Skeletal muscle satellite cell (primary cell): ENCODE data around the gene RSAD2.

Experiments
- H3K27me3 ChIP-seq: 2 replicates; pipeline ENCODE4 v1.7.0; 2013; ENCODE audit warnings: low read length; ENCODE audit not compliant: control insufficient read depth, insufficient read depth
- H3K36me3 ChIP-seq: 2 replicates; pipeline ENCODE4 v1.7.0; 2013; ENCODE audit warnings: mild to moderate bottlenecking, control low read depth, low read length; ENCODE audit not compliant: insufficient read depth
- H3K4me1 ChIP-seq: 2 replicates; pipeline ENCODE4 v1.7.0; 2013; ENCODE audit warnings: low read length; ENCODE audit not compliant: control insufficient read depth, insufficient read depth
- H3K4me2 ChIP-seq: 2 replicates; pipeline ENCODE4 v1.7.0; 2013; ENCODE audit warnings: mild to moderate bottlenecking, low read length
- H3K4me3 ChIP-seq: 2 replicates; pipeline ENCODE4 v1.7.0; 2013; ENCODE audit warnings: low read length
- H3K9ac ChIP-seq: 2 replicates; pipeline ENCODE4 v1.7.0; 2013; ENCODE audit warnings: mild to moderate bottlenecking, low read depth, low read length, moderate library complexity
- H3K9me3 ChIP-seq: replicated peaks from 2 replicates; pipeline ENCODE4 v1.7.0; 2013; ENCODE audit warnings: mild to moderate bottlenecking, control low read depth, low read length

RSAD2 gene

GRCh38 chr2:6909431-6910385 is 32.1 kb downstream of the RSAD2 start:
- H3K4me3 ChIP-seq: no peak overlapping the region
- H3K36me3 ChIP-seq: no peaks in the 10 kb centered on the region
- no peak overlapping the region for H3K4me2 ChIP-seq
- no peak overlapping the region for H3K9ac ChIP-seq
- peaks cover 48% of the 10 kb centered on the region for H3K27me3 ChIP-seq
- no peaks in the 10 kb centered on the region for H3K4me1 ChIP-seq
- no peaks in the 10 kb centered on the region for H3K9me3 ChIP-seq

- Histone ChIP-seq H3K4me1 (no peaks in the 10 kb centered on the region), H3K4me2 (no peak overlapping the region), H3K4me3 (no peak overlapping the region), H3K9me3 (no peaks in the 10 kb centered on the region), H3K27me3 (peaks cover 56% of the 10 kb centered on the region), H3K9ac (no peak overlapping the region), H3K36me3 (no peaks in the 10 kb centered on the region)
Measured at GRCh38 chr2:6911721-6912120, 34.1 kb downstream of the RSAD2 start.

GRCh38 chr2:6913415-6914157 is 36.0 kb downstream of the RSAD2 start:
- no peak overlapping the region for H3K9ac ChIP-seq
- H3K4me1 ChIP-seq: peaks cover 3% of the 10 kb centered on the region
- H3K9me3 ChIP-seq: no peaks in the 10 kb centered on the region
- no peak overlapping the region for H3K4me3 ChIP-seq
- peaks cover 55% of the 10 kb centered on the region for H3K27me3 ChIP-seq
- H3K4me2 ChIP-seq: no peak overlapping the region
- H3K36me3 ChIP-seq: no peaks in the 10 kb centered on the region

GRCh38 chr2:6914828-6915227 is 37.3 kb downstream of the RSAD2 start:
- Histone ChIP-seq H3K36me3 (no peaks in the 10 kb centered on the region), H3K4me2 (no peak overlapping the region), H3K4me3 (no peak overlapping the region), H3K9ac (no peak overlapping the region), H3K4me1 (peaks cover 3% of the 10 kb centered on the region), H3K27me3 (peaks cover 54% of the 10 kb centered on the region), H3K9me3 (no peaks in the 10 kb centered on the region)

- Histone ChIP-seq H3K9me3 (no peaks in the 10 kb centered on the region), H3K27me3 (peaks cover 60% of the 10 kb centered on the region), H3K4me1 (peaks cover 3% of the 10 kb centered on the region), H3K4me2 (no peak overlapping the region), H3K36me3 (no peaks in the 10 kb centered on the region), H3K4me3 (no peak overlapping the region), H3K9ac (no peak overlapping the region)
Measured at GRCh38 chr2:6915399-6915798, 37.8 kb downstream of the RSAD2 start.

- no peak overlapping the region for H3K4me3 ChIP-seq
- peaks cover 3% of the 10 kb centered on the region for H3K4me1 ChIP-seq
- H3K4me2 ChIP-seq: no peak overlapping the region
- H3K9me3 ChIP-seq: no peaks in the 10 kb centered on the region
- peaks cover 55% of the 10 kb centered on the region for H3K27me3 ChIP-seq
- no peaks in the 10 kb centered on the region for H3K36me3 ChIP-seq
- no peak overlapping the region for H3K9ac ChIP-seq
Measured at GRCh38 chr2:6916224-6916623, 38.6 kb downstream of the RSAD2 start.

- H3K9me3 ChIP-seq: no peaks in the 10 kb centered on the region
- peaks cover 55% of the 10 kb centered on the region for H3K27me3 ChIP-seq
- peaks cover 3% of the 10 kb centered on the region for H3K4me1 ChIP-seq
- H3K4me3 ChIP-seq: peak overlapping the region; percentile 64
- peak overlapping the region; percentile 74 for H3K9ac ChIP-seq
- peak overlapping the region; percentile 89 for H3K4me2 ChIP-seq
- no peaks in the 10 kb centered on the region for H3K36me3 ChIP-seq
Measured at GRCh38 chr2:6916736-6917070, 39.1 kb downstream of the RSAD2 start.

- peaks cover 56% of the 10 kb centered on the region for H3K27me3 ChIP-seq
- H3K4me1 ChIP-seq: peaks cover 3% of the 10 kb centered on the region
- H3K36me3 ChIP-seq: no peaks in the 10 kb centered on the region
- H3K4me2 ChIP-seq: peak within 1 kb of the TSS; percentile 89
- peak within 1 kb of the TSS; percentile 74 for H3K9ac ChIP-seq
- H3K4me3 ChIP-seq: peak within 1 kb of the TSS; percentile 80
- no peaks in the 10 kb centered on the region for H3K9me3 ChIP-seq
Measured at GRCh38 chr2:6917071-6917760, 39.6 kb downstream of the RSAD2 start, which contains the start of gene RNF144A. RNF144A (plus strand) TSS chr2:6917412; CDS start chr2:6996927, 79,515 bp downstream.

- Histone ChIP-seq H3K36me3 (no peaks in the 10 kb centered on the region), H3K4me3 (peak overlapping the region; percentile 80), H3K4me1 (peaks cover 3% of the 10 kb centered on the region), H3K4me2 (peak overlapping the region; percentile 89), H3K9ac (peak overlapping the region; percentile 74), H3K9me3 (no peaks in the 10 kb centered on the region), H3K27me3 (peaks cover 51% of the 10 kb centered on the region)
Measured at GRCh38 chr2:6917761-6918421, 40.3 kb downstream of the RSAD2 start.

- Histone ChIP-seq H3K36me3 (no peaks in the 10 kb centered on the region), H3K4me1 (peaks cover 3% of the 10 kb centered on the region), H3K27me3 (peaks cover 65% of the 10 kb centered on the region), H3K9ac (no peak overlapping the region), H3K4me2 (no peak overlapping the region), H3K4me3 (no peak overlapping the region), H3K9me3 (no peaks in the 10 kb centered on the region)
Measured at GRCh38 chr2:6919901-6920742, 42.5 kb downstream of the RSAD2 start.
